Left forelimb (tissue), 1 donor: ENCODE data around the gene SENP1.

ENCODE experiments used
- DNase-seq: peaks from one replicate; pipeline ENCODE4 v3.0.0-alpha.2; 2018; ENCODE audit warnings: low spot score

Gene SENP1

DNA sequence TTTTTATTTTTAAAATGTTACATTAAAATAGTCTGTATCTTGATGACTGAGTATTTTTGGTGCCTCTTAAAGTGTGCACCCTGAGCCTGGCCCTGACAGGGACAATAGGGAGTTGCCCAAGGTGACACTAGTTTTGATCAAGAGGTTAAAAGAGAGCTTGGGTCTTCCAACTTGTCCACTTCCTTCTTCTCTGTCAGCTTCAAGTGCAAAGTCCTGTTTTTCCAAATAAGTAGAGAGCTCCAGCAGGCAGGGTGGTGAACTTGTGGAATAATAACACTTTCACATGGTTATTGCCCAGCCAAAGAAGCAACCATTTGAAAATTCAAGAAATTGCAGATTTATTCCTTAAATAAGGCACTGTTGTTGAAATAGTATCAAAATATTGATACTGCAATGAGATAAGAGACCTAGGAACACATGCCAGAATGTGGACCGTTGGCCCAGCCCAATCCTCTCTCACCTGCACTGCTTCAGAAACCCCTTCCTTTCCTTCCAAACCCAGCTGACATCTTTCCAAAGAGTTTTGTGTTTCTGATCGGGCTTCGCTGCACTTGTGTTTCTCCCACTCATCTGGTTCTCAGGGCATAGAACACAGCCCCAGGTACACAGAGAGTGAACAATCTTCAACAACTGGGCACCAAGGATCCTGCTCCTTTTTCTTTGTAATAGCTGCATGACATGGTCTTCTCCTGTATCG is 87.8 kb downstream of the SENP1 start:
- no peak for DNase-seq

DNA sequence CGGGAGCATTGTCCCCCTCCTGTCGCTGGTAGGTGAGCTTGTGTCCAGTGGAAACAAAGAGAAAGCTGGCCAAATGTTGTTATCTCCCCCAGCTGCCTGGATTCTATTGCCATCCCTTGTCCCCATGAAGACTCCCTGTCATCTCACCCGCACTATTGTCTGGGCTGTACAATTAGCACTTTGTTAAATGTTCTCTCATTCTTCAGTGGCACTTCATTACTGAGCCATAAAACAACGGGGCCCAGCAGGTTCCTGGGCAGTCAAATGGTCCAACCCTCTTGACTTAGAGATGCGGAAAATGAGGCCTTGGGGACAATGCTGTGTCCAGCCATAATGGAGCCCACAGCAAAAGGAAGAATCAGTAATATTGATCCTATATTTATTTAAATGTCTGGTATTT is 88.4 kb downstream of the SENP1 start:
- DNase-seq: no peak

DNA sequence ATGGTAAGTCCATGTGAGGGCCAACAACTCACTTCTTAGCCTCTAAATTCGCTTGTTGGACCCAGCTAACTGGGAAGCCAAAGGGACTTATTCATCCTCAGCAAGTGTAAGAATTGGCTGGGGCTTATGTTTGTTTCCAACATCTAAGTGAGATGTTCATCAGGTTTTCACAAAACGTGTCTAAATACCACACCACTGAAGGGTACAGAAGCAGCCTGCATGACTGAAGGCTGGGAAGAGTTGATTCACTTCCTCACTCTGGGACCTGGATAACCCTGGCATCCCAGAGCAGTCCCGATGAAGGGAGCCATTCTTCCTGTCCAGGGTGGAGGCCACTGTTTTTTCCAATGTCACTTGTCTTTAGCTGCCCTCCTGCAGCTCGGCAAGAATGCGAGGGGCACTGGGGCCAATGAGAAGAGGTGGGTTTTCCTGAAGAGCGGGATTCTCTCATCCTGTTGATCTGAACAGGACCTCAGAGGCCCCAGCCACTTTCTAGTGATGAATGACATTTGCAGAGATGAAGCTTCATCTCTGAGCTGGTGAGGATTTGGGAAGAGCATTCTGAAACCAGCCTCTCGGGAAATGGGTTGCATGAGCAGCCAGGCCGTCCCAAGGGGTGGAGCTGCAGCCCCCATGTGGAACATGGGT is 89.4 kb downstream of the SENP1 start:
- DNase-seq: no peak

DNA sequence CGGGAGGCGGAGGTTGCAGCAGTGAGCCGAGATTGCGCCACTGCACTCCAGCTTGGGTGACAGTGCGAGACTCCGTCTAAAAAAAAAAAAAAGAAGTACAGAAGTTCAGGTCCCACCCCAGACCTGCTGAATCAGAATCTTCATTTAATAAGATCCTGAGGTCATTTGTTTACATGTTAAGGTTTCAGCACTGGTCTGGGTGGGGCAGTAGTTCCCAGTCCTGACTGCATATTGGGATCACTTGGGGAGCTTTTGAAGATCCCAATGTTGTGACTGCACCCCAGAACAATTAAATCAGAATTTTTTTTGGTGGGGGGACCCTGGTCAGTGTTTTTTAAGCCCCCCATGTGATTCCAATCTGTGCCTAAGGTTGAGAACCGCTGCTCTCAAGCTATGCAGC is 89.9 kb downstream of the SENP1 start:
- no peak for DNase-seq

DNA sequence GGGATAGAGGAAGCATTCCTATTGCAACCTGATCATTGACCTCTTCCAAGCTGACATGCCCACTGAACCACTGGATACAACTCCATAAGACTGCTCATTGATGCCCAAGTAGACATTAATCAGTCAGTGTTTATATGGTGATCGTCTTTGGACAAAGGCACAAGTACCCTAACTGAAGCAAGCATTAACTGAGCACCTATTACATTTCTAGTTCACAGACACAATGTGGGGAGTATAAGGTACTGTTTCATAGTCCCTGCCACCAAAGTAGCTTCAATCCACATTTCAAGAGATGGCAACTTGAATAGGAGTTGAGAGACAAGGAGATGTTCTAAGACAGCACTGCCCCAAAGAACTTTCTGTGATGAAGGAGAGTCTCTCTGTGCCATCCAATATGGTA is 90.8 kb downstream of the SENP1 start:
- DNase-seq: no peak

DNA sequence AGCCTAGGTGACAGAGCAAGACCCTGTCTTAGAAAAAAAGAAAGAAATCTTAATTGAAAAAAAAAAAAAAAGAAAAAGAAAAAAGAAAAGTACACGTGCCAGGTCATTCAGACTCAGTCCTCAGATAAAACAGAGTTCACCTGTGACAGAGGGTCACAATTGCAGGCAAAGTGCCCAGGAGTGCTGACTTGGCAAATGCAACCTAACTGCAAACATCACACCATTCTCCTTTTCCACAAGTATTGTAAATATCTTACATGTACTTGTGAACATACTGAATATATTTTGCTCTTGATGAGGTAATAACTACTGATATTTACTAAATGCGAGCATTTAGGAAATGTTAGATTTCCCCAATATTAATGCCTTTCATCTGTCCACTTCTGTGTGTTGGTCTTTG is 92.6 kb downstream of the SENP1 start:
- no peak for DNase-seq

DNA sequence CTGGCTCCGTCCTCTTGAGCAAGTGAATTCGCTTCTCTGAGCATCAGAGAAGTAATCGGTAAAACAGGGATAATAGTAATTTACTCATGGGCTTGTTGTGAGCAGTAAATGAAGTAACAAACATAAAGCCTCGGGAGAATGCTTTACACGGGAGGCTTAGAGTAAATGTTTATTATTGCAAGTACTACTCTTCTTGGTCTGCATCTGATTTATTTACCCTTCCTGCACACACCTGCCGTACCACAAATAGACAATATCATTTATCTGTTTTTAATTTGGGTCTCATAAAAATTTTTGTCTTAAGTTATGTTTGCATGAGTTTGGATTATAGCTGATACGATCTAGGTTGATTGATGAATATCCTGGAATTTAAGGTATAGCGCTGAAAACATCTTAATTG is 93.8 kb downstream of the SENP1 start:
- no peak for DNase-seq

DNA sequence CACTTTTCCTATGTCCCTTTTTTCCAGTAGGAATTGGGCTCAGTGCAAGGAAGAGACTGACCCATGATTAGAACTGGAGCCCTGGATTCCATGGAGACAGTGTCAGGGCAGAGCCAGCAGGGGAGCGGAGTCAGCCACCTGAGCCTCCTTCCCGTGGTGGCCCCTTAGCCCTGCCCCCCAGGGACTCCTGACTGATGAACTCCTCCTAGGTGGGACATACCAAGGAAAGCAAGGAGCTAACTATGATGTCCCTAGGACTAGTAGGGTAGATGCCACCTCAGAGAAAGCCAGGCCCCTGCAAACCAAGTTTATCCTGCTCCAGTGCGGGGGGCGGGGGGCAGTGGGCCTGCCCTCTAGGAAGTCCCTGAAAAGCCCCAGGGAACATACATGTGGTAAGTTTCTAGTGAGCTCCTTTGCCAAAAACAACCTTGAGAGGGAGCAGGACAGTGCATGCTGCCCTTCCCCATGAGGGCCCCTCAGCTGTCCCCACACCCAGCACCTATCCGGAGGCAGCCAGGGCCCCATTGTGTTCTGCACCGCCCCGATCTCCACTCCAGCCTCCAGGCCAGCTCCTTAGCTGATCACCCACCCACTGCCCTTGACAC is 95.4 kb downstream of the SENP1 start:
- DNase-seq: no peak

DNA sequence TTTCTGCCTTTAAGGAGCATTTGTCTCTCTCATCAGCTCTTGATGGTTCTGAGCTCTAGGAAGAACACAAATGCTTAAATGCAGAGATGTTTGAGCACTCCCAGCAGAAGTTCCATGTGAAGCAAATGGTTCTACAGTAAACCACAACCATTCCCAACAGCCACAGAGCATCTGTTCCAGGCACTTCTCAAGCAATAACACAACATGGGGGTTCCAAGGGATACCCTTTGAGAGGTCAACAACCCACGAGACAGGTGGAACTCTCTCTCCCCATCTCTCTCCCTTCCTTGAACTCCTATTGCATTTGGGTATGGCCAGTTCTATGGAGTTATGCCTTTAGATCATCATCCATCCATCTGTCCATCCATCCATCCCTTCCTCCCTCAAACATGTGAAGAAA is 96.4 kb downstream of the SENP1 start:
- DNase-seq: no peak

DNA sequence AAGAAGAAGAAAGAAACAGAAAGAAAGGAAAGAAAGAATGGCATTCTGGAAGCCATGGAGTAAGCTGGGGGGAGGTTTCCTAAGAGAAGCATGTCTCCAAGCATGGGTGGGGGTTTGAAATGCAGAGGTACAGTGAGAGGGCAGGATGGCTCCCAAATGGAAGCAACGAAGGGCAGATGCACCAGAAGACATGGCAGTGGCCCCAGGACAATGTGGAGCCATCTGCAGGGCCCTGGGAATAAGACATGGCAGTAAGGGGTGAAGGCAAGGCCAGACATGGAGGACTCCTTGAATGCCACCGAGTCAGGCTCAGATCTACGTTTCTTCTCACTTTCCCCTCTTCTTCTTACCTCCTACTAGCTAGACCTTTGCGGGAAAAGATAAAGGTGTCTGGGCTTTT is 96.9 kb downstream of the SENP1 start:
- no peak for DNase-seq

DNA sequence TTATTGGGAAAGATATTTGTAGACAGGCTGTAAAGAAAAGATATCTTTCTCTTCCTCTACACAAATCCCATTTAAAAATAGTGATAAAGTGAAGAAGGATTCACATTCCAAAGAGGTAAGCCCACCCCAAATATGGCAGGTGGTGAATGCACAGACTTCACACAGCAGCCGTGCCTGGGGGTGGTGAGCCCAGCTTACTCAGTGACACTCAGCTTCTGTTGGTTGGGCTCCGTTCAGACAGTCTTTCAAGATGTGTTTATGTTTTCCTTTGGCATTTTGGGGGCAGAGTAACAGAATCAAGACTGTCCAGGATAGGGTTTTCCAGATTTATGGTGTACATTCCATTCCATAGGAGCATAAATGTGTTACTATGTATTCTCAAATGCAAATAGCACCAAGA is 97.5 kb downstream of the SENP1 start:
- no peak for DNase-seq

DNA sequence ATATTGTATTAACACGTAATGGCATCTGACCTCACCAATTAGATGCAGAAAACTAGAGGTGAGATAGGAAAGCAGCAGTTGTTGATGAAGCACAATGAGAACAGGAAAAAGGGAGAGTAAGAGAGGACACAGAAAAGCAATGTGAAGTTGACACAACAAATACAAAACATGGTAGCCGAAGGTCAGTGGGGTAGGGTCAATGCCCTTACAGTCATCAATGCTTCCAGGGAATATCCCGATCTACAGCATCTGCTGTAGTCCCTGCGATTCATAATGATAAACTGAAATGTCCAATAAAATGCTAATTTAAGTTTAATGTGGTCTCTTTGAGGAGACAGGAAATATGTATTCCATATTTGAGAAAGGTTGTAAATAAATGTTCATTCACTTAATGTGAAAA is 98.7 kb downstream of the SENP1 start:
- DNase-seq: no peak

DNA sequence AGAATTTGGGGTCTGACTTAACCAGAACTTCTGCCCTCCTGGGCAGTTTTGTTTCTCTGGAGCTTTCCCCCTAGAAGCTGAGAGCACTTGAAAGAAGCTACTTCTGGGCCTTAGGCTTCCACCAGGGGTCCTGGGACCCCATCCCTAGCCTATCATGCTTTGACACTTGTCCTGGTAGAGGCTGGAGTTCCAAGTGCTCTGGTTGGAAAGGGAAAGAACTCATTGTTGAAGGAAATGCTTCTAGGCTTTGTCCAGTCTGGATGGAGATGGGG is 100.2 kb downstream of the SENP1 start:
- DNase-seq: no peak

DNA sequence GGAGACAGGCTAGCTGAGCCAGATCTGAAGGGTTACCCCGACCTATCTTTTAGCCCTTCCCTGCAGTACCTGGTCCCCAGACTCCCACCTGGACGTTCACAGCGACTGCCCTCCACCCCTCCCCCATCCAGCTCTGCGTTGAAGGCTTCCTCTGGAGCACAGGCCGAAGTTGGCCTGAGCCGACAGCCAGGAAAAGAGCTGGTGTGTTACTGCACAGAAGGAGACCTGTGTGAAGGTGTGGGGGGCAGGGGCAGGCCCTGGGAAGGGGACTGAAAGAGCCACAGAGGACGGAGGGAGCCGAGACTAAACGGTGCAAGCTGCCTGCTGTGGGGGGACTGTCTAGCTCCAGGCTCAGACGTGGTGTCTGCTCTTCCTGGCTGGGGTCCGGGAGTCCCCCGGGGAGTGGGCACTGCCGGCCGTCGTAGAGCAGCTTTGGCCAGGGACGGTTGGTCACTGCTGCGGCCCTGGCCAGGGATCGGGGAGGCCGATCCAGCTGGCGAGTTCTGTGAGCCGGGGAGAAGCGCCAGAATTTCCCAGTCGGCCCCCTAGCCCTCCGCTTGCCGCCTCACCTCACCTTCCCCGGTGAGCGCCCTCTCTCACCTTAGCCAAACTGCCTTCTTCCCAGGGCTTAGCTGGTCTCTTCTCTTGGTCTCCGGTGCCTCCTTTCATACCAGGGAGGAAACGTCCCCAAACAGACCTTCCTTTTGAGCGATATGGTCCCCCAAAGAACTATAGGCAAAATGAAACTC is 100.7 kb downstream of the SENP1 start:
- DNase-seq: no peak

DNA sequence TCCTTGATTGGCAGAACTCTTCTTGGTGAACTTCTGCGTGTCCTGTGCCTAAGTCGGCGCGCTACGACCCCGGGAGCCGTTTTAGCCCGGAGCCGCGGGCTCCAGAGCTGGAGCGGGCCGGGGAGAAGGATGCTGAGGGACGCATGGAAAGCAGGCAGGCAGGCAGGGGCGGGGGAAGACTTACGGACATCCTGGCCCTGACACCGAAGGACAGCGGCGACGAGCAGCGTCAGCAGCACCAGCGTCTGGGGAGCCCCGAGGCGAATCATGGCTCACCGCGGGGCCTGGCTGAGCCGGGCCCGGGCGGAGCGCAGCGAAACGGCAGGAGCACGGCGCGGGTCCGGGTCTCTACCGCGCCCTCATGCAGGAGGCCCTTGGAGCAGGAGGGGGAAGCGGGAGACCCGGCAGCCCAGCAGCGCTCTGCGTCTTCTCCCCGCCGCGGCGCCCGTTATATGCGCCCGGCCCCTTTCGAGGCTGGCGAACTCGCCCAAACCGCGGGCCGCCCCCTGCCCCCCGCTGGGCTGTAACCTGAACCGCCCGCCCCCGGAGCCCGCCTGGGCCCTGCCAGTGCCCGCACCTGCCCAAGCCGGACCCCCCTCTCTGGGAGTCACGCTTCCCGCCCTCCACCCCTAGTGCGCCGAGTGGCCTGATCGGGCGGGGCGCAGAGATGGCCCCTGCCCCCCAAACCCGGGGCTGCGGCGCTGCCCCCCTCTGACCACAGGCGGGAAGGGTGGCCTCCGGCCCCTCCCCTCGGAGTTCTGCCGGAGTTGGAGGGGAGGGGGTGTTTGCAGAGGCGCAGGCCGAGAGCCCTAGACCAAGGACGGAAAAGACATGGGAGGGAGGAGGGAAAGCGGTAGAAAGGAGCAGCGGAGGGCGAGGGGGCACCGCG is 101.6 kb downstream of the SENP1 start, which contains the start of gene COL2A1:
Gene COL2A1, minus strand, starts transcription at position 424 of the 889 bp plus-strand sequence. Its CDS starts 155 bp downstream, at position 269.
- no peak for DNase-seq

DNA sequence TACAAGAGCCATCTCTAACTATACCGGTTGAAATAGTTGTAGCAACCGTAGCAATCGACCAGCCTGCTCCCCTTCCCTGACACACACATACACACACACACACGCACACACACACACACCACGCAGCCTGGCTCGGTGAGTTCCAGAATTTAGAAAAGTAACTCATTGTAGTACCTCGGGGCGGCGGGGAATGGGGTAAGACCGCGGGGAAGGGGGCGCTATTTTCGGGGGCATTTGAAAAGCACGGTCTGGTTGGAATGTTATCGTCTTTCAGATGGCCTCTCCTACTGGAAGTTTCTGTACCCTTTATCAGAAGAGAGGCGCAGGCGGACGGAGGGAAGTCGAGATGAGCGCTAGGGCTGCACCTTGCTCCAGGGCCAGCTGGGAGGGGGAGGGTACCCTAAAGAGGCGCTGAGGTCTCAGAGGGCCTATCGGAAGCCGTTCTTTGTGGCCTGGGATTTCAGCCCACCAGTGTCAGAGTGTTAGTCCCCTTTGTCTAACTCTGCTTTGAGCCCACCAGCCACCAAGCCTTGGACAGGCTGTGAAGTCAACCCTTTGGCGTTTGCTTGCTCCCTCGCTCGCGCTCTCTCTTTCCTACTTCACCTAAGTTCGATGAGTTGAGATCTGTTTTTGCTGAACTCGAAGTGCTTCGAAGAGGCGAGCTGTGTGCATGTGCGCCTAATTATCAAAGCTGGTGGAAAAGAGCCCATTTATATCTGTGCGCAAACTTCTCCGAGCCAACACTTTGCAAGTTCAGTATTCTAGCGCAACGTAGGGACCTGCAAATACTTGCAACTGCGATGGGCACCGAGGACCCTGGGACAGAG is 102.4 kb downstream of the SENP1 start:
- DNase-seq: no peak

DNA sequence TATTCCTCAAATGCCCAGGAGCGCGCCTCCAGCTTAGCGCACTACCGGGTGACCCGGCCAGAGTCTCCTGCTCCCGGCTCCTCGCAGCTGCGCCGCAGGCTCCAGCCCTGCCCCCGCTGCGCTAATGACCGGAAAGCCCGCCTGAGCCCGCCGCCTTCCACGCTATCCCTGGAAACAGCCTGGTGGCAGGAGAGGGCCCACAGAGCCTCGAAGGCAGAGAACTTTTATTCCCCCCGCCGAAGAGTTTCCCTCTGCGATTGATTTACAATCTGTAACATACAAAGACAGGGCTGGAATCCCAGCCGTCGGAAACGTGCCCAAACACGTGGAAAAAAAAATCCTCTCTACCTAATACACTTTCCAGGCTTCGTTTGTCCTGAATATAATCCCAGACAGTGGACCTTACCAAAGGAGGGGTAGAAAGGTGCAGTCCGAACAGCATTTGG is 103.1 kb downstream of the SENP1 start:
- peak; percentile 81 for DNase-seq

DNA sequence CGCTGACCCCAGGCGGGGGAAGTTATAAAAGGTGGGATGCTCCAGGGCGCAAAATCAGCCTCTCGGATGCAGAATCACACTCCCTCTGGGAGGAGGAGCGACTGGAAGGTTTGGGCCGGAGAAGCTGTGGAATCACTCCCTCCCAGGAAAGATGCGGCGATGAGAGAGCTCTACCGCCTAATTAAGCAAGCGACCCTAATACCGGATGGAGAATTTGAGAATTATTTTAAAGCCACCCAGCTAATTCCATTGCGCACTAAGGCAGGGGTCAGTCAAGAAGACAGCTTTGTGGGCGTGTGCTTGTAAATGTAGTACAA is 103.5 kb downstream of the SENP1 start:
- no peak for DNase-seq

DNA sequence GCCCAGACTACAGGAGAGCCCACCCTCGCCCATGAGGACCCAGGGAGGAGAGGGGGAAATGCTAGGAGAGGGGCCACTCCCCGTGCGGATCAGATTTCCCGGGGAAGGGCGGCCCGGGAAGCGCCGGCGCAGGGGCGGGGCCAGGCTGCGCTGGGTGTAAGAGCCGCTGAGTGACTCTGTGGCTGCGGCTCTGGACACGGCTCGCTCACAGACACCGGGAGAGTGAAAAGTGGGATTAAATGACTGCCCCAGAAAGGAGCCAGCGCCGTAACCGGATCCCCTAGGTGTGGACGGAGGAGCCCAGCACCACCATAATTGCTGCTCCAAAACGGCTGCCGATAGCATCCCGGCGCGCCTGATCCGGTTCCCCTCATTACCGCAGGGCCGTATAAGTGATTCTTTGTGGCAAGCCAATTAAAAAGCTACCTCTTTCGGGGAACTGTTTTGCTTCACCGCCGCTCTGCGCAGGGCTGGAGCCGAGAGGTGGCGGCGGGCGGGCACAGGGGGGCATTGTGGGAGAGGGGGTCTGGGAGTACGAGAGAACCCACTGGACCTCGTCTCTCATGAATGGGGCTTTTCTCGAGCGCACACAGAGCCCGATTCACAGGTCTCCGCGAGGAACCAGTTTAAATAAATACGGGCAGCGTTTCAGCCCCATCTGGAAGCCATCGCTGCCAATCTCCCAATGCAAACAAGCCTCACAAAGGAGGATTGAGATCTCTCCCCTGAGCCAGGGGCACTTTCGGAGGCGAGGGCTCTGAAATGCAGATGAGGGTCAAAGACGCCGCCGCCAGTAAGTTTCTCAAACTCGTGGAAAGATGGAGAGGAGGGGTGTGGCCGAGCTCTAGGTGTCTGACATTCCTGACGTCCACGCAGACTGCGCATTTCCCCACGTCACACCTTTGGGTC is 104.1 kb downstream of the SENP1 start:
- DNase-seq: no peak

DNA sequence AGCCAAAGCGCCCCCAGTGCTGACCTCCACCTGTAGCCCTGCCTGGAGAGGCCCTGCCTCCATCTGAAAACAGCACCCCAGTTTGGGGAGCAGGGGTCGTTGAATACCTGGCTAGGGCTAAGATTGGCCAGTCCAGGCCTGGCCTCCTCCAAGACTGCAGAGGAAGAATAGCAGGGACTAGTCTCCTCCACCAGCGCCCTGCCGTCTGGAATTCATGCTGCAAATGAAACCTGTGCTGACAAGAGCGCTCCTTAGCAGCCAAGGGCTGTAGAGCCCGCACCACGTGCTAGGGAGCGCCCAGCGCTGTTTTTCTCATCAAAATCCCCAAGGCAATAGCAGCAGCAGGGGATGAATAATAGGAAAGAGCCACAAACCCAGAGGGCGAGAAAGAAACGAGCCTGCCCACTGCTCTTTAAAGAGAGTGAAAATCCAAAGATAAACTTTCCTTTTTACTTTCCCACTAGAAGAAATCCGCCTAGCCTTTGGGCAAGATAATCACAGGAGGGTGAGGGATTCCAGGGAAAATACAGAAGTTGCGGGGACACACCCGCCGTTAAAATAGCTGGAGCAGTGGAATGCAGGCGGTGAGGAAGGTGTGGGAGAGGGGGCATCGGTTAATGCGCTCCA is 104.9 kb downstream of the SENP1 start:
- DNase-seq: no peak
